H1 (cell line): Measurements from ENCODE around the gene ABL2. TPM values are rescaled to one million over a fixed set of nuclear protein-coding genes. Genes with fewer than 3 reads are reported as not detected.

Experiments
- CTCF ChIA-PET: fragments of 300-600 bp; sonication (Branson Sonifier 250); formaldehyde crosslinking; loops from one replicate; lab custom pipeline; 2021; ENCODE audit not compliant: partially characterized antibody; lab: Charles Lee
- POLR2A ChIA-PET: fragments of 300-600 bp; sonication (Branson Sonifier 250); formaldehyde crosslinking; loops from one replicate; lab custom pipeline; 2021; ENCODE audit warnings: inconsistent platforms; ENCODE audit not compliant: partially characterized antibody; lab: Charles Lee
- DNase-seq, 2 experiments: peaks; one replicate each; pipeline versions ENCODE4 v3.0.0 to v3.0.0-alpha.2; 2010 to 2022; ENCODE audit warnings: low spot score in 2 of 2, low read depth in 1 of 2, mixed read lengths in 1 of 2
- FAIRE-seq: peaks from 2 replicates; lab custom pipeline; 2011; peaks lifted over from hg19 to GRCh38; lab: Jason Lieb, UNC
- H2AFZ ChIP-seq: 2 replicates; pipeline ENCODE4 v1.8.1; 2012; ENCODE audit warnings: low read length, inconsistent platforms
- H2AK5ac ChIP-seq: 2 replicates; pipeline ENCODE4 v1.6.1; 2013; ENCODE audit warnings: low read depth, low read length
- H2BK120ac ChIP-seq: replicated peaks from 2 replicates; pipeline ENCODE3; 2013; ENCODE audit warnings: low read depth, low read length, inconsistent platforms
- H2BK12ac ChIP-seq: 2 replicates; pipeline ENCODE4 v1.6.1; 2013; ENCODE audit warnings: low read depth, low read length
- H2BK15ac ChIP-seq: 2 replicates; pipeline ENCODE4 v1.6.1; 2013; ENCODE audit warnings: low read length
- H2BK20ac ChIP-seq: 2 replicates; pipeline ENCODE4 v1.6.1; 2013; ENCODE audit warnings: low read length
- H2BK5ac ChIP-seq: 2 replicates; pipeline ENCODE4 v1.6.1; 2013; ENCODE audit warnings: low read depth, low read length
- H3K14ac ChIP-seq: 2 replicates; pipeline ENCODE4 v1.6.1; 2013; ENCODE audit warnings: inconsistent platforms; ENCODE audit not compliant: insufficient read length
- H3K18ac ChIP-seq: 2 replicates; pipeline ENCODE4 v1.6.1; 2013; ENCODE audit warnings: low read length; ENCODE audit errors: extremely low read depth
- H3K23ac ChIP-seq: 2 replicates; pipeline ENCODE4 v1.6.1; 2013; ENCODE audit warnings: inconsistent platforms; ENCODE audit not compliant: insufficient read length
- H3K23me2 ChIP-seq: 2 replicates; pipeline ENCODE4 v1.6.1; 2013; ENCODE audit warnings: low read depth, low read length
- H3K27ac ChIP-seq: 2 replicates; pipeline ENCODE4 v1.6.1; 2011; ENCODE audit warnings: low read depth, low read length, inconsistent platforms
- H3K27me3 ChIP-seq, 4 experiments: replicated peaks in 1 of 4; 1 replicate in 1 of 4; 2 replicates in 3 of 4; pipeline versions ENCODE4 v1.6.1 to v1.8.1; 2011 to 2013; ENCODE audit warnings: low read length in 3 of 4, mild to moderate bottlenecking in 3 of 4, inconsistent platforms in 2 of 4, mixed read lengths in 2 of 4, moderate library complexity in 1 of 4; ENCODE audit not compliant: control insufficient read depth in 3 of 4, insufficient read depth in 3 of 4; ENCODE audit errors: extremely low read depth in 1 of 4
- H3K36me3 ChIP-seq, 4 experiments: 2 replicates each; pipeline versions ENCODE4 v1.6.1 to v1.8.1; 2011 to 2013; ENCODE audit warnings: mild to moderate bottlenecking in 4 of 4, low read length in 3 of 4, moderate library complexity in 2 of 4, control low read depth in 1 of 4, inconsistent platforms in 1 of 4; ENCODE audit not compliant: insufficient read depth in 4 of 4, control insufficient read depth in 2 of 4
- H3K4ac ChIP-seq: replicated peaks from 2 replicates; pipeline ENCODE3; 2013; ENCODE audit warnings: low read length, low read depth, mixed read lengths, inconsistent platforms; ENCODE audit not compliant: insufficient read length
- H3K4me1 ChIP-seq, 4 experiments: replicated peaks in 1 of 4; 1 replicate in 1 of 4; 2 replicates in 3 of 4; pipeline versions ENCODE4 v1.6.1 to v1.8.1; 2011 to 2013; ENCODE audit warnings: low read length in 3 of 4, inconsistent platforms in 2 of 4, mixed read lengths in 1 of 4; ENCODE audit not compliant: insufficient read depth in 4 of 4, control insufficient read depth in 3 of 4
- H3K4me2 ChIP-seq, 2 experiments: 2 replicates each; pipeline versions ENCODE4 v1.6.1 to v1.8.1; 2011 to 2013; ENCODE audit warnings: low read depth in 2 of 2, low read length in 2 of 2, control low read depth in 1 of 2, inconsistent platforms in 1 of 2, mild to moderate bottlenecking in 1 of 2; ENCODE audit not compliant: insufficient read depth in 1 of 2
- H3K4me3 ChIP-seq, 4 experiments: fragments of 200-600, 300-600 bp in 1 of 4; sonication (generic), shearing (Covaris generic), sonication (Bioruptor Twin) in 1 of 4; 2 replicates each; pipeline versions ENCODE4 v1.5.1 to v1.8.1; 2011 to 2016; ENCODE audit warnings: low read length in 4 of 4, low read depth in 3 of 4, control low read depth in 2 of 4, inconsistent platforms in 2 of 4, mild to moderate bottlenecking in 2 of 4, mixed read lengths in 1 of 4, moderate library complexity in 1 of 4; ENCODE audit not compliant: insufficient read depth in 2 of 4; ENCODE audit errors: extremely low read depth in 1 of 4
- H3K56ac ChIP-seq: replicated peaks from 2 replicates; pipeline ENCODE3; 2013; ENCODE audit warnings: low read depth, mild to moderate bottlenecking, mixed read lengths, low read length, inconsistent platforms; ENCODE audit not compliant: insufficient read length
- H3K79me1 ChIP-seq: 2 replicates; pipeline ENCODE4 v1.6.1; 2013; ENCODE audit warnings: low read depth, low read length, control low read depth
- H3K79me2 ChIP-seq, 2 experiments: 2 replicates each; pipeline versions ENCODE4 v1.6.1 to v1.8.1; 2012 to 2013; ENCODE audit warnings: low read length in 2 of 2, mild to moderate bottlenecking in 2 of 2, inconsistent platforms in 1 of 2; ENCODE audit not compliant: insufficient read depth in 2 of 2, control insufficient read depth in 1 of 2
- H3K9ac ChIP-seq, 4 experiments: replicated peaks in 1 of 4; 1 replicate in 1 of 4; 2 replicates in 3 of 4; pipeline versions ENCODE4 v1.6.1 to v1.8.1; 2011 to 2013; ENCODE audit warnings: low read depth in 3 of 4, low read length in 3 of 4, control low read depth in 2 of 4, mild to moderate bottlenecking in 2 of 4, moderate library complexity in 2 of 4, inconsistent platforms in 1 of 4; ENCODE audit errors: extremely low read depth in 1 of 4
- H3K9me3 ChIP-seq, 2 experiments: 2 replicates each; pipeline versions ENCODE4 v1.6.1 to v1.8.1; 2012 to 2013; ENCODE audit warnings: mild to moderate bottlenecking in 2 of 2, moderate library complexity in 2 of 2, control low read depth in 1 of 2, inconsistent platforms in 1 of 2, low read depth in 1 of 2, low read length in 1 of 2, mixed read lengths in 1 of 2; ENCODE audit not compliant: insufficient read depth in 2 of 2
- H4K20me1 ChIP-seq, 2 experiments: replicated peaks in 1 of 2; 2 replicates each; pipeline versions ENCODE3 to v1.8.1; 2011 to 2013; ENCODE audit warnings: inconsistent platforms in 2 of 2, low read length in 2 of 2, mild to moderate bottlenecking in 1 of 2; ENCODE audit not compliant: insufficient read depth in 2 of 2, control insufficient read depth in 1 of 2
- H4K5ac ChIP-seq: 2 replicates; pipeline ENCODE4 v1.6.1; 2013; ENCODE audit warnings: low read length, low read depth, mixed read lengths, inconsistent platforms; ENCODE audit not compliant: insufficient read length
- H4K8ac ChIP-seq: 2 replicates; pipeline ENCODE4 v1.8.0; 2013; ENCODE audit warnings: mild to moderate bottlenecking, moderate library complexity, low read length, inconsistent platforms; ENCODE audit not compliant: insufficient read depth; ENCODE audit errors: extremely low read depth
- H4K91ac ChIP-seq: replicated peaks from 2 replicates; pipeline ENCODE3; 2013; ENCODE audit warnings: low read length, mixed read lengths, inconsistent platforms; ENCODE audit not compliant: insufficient read length
- SIN3A ChIP-seq, 2 experiments: IDR thresholded peaks in 1 of 2; conservative IDR thresholded peaks in 1 of 2; 2 replicates each; pipeline ENCODE4 v1.6.1; 2011 to 2012; ENCODE audit warnings: low read length in 2 of 2, improper control_type of control experiment in 1 of 2, low read depth in 1 of 2, mild to moderate bottlenecking in 1 of 2
- WGBS, 2 experiments: shearing (Covaris generic) in 1 of 2; methylation state at CpG; one replicate each; pipeline versions ENCODE4 v1.1.6 to v1.1.7; 2013 to 2015; ENCODE audit warnings: low lambda C conversion rate in 2 of 2, mixed read lengths in 2 of 2, inconsistent platforms in 1 of 2, low coverage in 1 of 2, missing lambda C conversion rate in 1 of 2; ENCODE audit not compliant: insufficient replicate concordance in 2 of 2, insufficient coverage in 1 of 2, insufficient read length in 1 of 2; ENCODE audit errors: extremely low coverage in 1 of 2, missing lambda C conversion rate in 1 of 2; 5-methylcytosine and 5-hydroxymethylcytosine counted together
- polyA plus RNA-seq, 7 experiments: library from polyadenylated mRNA; depleted of rRNA in 3 of 7; stranded (reverse) in 5 of 7; unstranded in 2 of 7; fragments of >200 nt in 5 of 7; fragments of 200-250 nt in 2 of 7; gene quantifications; 1 replicate in 5 of 7; 2 replicates in 1 of 7; 4 replicates in 1 of 7; pipeline versions ENCODE4 v1.2.1 to v1.2.3, GENCODE V29; 2011 to 2013; ENCODE audit warnings: missing spikeins in 2 of 7, mixed read lengths in 2 of 7
- total RNA-seq: library from RNA; stranded (reverse); fragmentation: NEBNext Ultra II Directional; extraction: Animal tissue kit (Norgen Biotek cat#: 25700); gene quantifications from 2 replicates; pipeline ENCODE4 v1.2.1, GENCODE V29; 2021

The ABL2 gene
- total and polyA plus RNA-seq, 2 of the 8 experiments (the other 6 are each of a cell fraction or from before 2014, with no cell fraction given), result 4.5 to 19.1 TPM

GRCh38 chr1:179208681-179209477 lies 20.6 kb downstream of the ABL2 start:
- no peak overlapping the region for H4K5ac ChIP-seq
- no peak for FAIRE-seq
- no peak overlapping the region for H4K8ac ChIP-seq
- no peak overlapping the region for H2BK15ac ChIP-seq
- peaks cover 0 to 6% of the 10 kb centered on the region in 2 experiments for H4K20me1 ChIP-seq
- H3K14ac ChIP-seq, result no peak overlapping the region
- no peak overlapping the region for H3K56ac ChIP-seq
- H3K23ac ChIP-seq, result no peak overlapping the region
- no peaks in the 10 kb centered on the region for H3K4me1 ChIP-seq
- H3K23me2 ChIP-seq, result no peaks in the 10 kb centered on the region
- H2BK5ac ChIP-seq, result no peak overlapping the region
- no peak overlapping the region for H3K18ac ChIP-seq
- no peak for TF ChIP-seq SIN3A (conservative IDR thresholded peaks at IDR 0.05 in 1 of 2, IDR thresholded peaks at IDR 0.05 in 1 of 2; ENCODE audit: low read depth in 1 of 2, low read length in 2 of 2)
- H3K9me3 ChIP-seq, result no peaks in the 10 kb centered on the region
- DNase-seq, result no peak
- 83% methylated on average over 1 of the region's 1 CpG; no CpG with 5 or more reads in 1 of the 2 experiments for WGBS, 2 experiments
- H3K9ac ChIP-seq, result no peak overlapping the region
- ChIA-PET CTCF (interaction anchor here (1.9 to 2.2 kb wide), 2 partner anchors 15 to 87 kb away, joined by 8 to 10 read pairs; no protein-coding TSS in a partner anchor), POLR2A (no interaction called here)
- H3K79me2 ChIP-seq, result peaks cover 0 to 56% of the 10 kb centered on the region in 2 experiments; a peak in 3 of 4 replicates
- H3K79me1 ChIP-seq, result no peaks in the 10 kb centered on the region
- no peak overlapping the region for H3K27ac ChIP-seq
- H2BK20ac ChIP-seq, result no peak overlapping the region
- no peaks in the 10 kb centered on the region for H3K36me3 ChIP-seq
- H4K91ac ChIP-seq, result no peak overlapping the region
- H2AFZ ChIP-seq, result no peak overlapping the region
- H2BK12ac ChIP-seq, result no peak overlapping the region
- no peaks in the 10 kb centered on the region for H3K27me3 ChIP-seq
- no peak overlapping the region for H3K4me2 ChIP-seq
- no peak overlapping the region for H3K4me3 ChIP-seq
- H2BK120ac ChIP-seq, result no peak overlapping the region
- H3K4ac ChIP-seq, result no peak overlapping the region
- no peak overlapping the region for H2AK5ac ChIP-seq
